IMR-90 (cell line): Measurements from ENCODE around the gene KAZN. TPM values are rescaled to one million over a fixed set of nuclear protein-coding genes. Genes with fewer than 3 reads are reported as not detected.

Experiments
- ATAC-seq: fragments of 200-7000 bp; cut with Tn5 transposase; 2 replicates; pipeline ENCODE4 v1.9.1; 2020; ENCODE audit warnings: low read depth, mild to moderate bottlenecking, moderate library complexity
- BruUV-seq: library from RNA; stranded (reverse); fragments of 400-500 nt; replicated peaks from 2 replicates; lab custom pipeline; 2021; lab: Mats Ljungman, UMichigan
- CTCF ChIA-PET: fragments of 300-600 bp; formaldehyde crosslinking; extraction: SDS; loops from one replicate; lab custom pipeline; 2021; ENCODE audit warnings: antibody characterized with exemption; lab: Yijun Ruan, JAX
- POLR2A ChIA-PET: fragments of 300-600 bp; sonication (Branson Sonifier 250); formaldehyde crosslinking; loops from one replicate; lab custom pipeline; 2022; ENCODE audit warnings: antibody characterized with exemption; ENCODE audit not compliant: unreplicated experiment; lab: Charles Lee
- DNase-seq: peaks from one replicate; pipeline ENCODE4 v3.0.0; 2013
- H2AFZ ChIP-seq: replicated peaks from 2 replicates; pipeline ENCODE3; 2013; ENCODE audit warnings: low read length, mild to moderate bottlenecking; ENCODE audit not compliant: poor library complexity
- H2AK5ac ChIP-seq: 2 replicates; pipeline ENCODE4 v1.6.1; 2013; ENCODE audit warnings: low read depth, low read length, inconsistent platforms
- H2AK9ac ChIP-seq: replicated peaks from 2 replicates; pipeline ENCODE3; 2013; ENCODE audit warnings: mild to moderate bottlenecking, low read depth, low read length, moderate library complexity; ENCODE audit not compliant: poor library complexity
- H2BK120ac ChIP-seq: 2 replicates; pipeline ENCODE4 v1.6.1; 2013; ENCODE audit warnings: low read depth, low read length, inconsistent platforms
- H2BK15ac ChIP-seq: 3 replicates; pipeline ENCODE4 v1.6.1; 2013; ENCODE audit warnings: low read depth, low read length, inconsistent platforms
- H2BK20ac ChIP-seq: 2 replicates; pipeline ENCODE4 v1.6.1; 2013; ENCODE audit warnings: low read depth, mild to moderate bottlenecking, inconsistent platforms, low read length, moderate library complexity
- H2BK5ac ChIP-seq: 2 replicates; pipeline ENCODE4 v1.6.1; 2013; ENCODE audit warnings: mild to moderate bottlenecking, low read depth, low read length, inconsistent platforms; ENCODE audit not compliant: poor library complexity, severe bottlenecking
- H3K14ac ChIP-seq: replicated peaks from 2 replicates; pipeline ENCODE4 v1.6.1; 2013; ENCODE audit warnings: low read depth, low read length, inconsistent platforms
- H3K18ac ChIP-seq: 2 replicates; pipeline ENCODE4 v1.6.1; 2013; ENCODE audit warnings: low read depth, low read length, control low read depth
- H3K23ac ChIP-seq: 2 replicates; pipeline ENCODE4 v1.6.1; 2013; ENCODE audit warnings: low read depth, low read length, inconsistent platforms
- H3K27ac ChIP-seq: 2 replicates; pipeline ENCODE4 v1.5.1; 2013; ENCODE audit warnings: mild to moderate bottlenecking, control low read depth, low read length; ENCODE audit not compliant: insufficient read depth
- H3K27me3 ChIP-seq: 2 replicates; pipeline ENCODE4 v1.6.1; 2013; ENCODE audit warnings: low read length; ENCODE audit not compliant: control insufficient read depth, insufficient read depth
- H3K36me3 ChIP-seq: 2 replicates; pipeline ENCODE4 v1.6.1; 2013; ENCODE audit warnings: low read length, mixed read lengths; ENCODE audit not compliant: control insufficient read depth, insufficient read depth
- H3K4ac ChIP-seq: 2 replicates; pipeline ENCODE4 v1.6.1; 2013; ENCODE audit warnings: low read depth, low read length, inconsistent platforms
- H3K4me1 ChIP-seq: 2 replicates; pipeline ENCODE4 v1.6.1; 2013; ENCODE audit warnings: low read length, mixed read lengths; ENCODE audit not compliant: control insufficient read depth, insufficient read depth
- H3K4me2 ChIP-seq: 2 replicates; pipeline ENCODE4 v1.6.1; 2013; ENCODE audit warnings: low read depth, mild to moderate bottlenecking, control low read depth, low read length, moderate library complexity
- H3K4me3 ChIP-seq: 2 replicates; pipeline ENCODE4 v1.5.1; 2013; ENCODE audit warnings: low read depth, mild to moderate bottlenecking, control low read depth, low read length, moderate library complexity; ENCODE audit not compliant: insufficient read depth
- H3K56ac ChIP-seq: 2 replicates; pipeline ENCODE4 v1.6.1; 2013; ENCODE audit warnings: low read length, inconsistent platforms; ENCODE audit not compliant: insufficient read depth; ENCODE audit errors: extremely low read depth
- H3K79me1 ChIP-seq, 2 experiments: 2 replicates each; pipeline ENCODE4 v1.6.1; 2013; ENCODE audit warnings: low read length in 2 of 2, inconsistent platforms in 1 of 2, low read depth in 1 of 2
- H3K9ac ChIP-seq: 2 replicates; pipeline ENCODE4 v1.6.1; 2013; ENCODE audit warnings: low read depth, low read length, control low read depth
- H3K9me1 ChIP-seq: 2 replicates; pipeline ENCODE4 v1.6.1; 2013; ENCODE audit warnings: low read length, inconsistent platforms; ENCODE audit not compliant: insufficient read depth
- H3K9me3 ChIP-seq: 2 replicates; pipeline ENCODE4 v1.6.1; 2013; ENCODE audit warnings: low read length; ENCODE audit not compliant: control insufficient read depth, insufficient read depth
- H4K20me1 ChIP-seq: 2 replicates; pipeline ENCODE4 v1.6.1; 2013; ENCODE audit warnings: low read length, inconsistent platforms; ENCODE audit not compliant: insufficient read depth
- H4K5ac ChIP-seq: 2 replicates; pipeline ENCODE4 v1.6.1; 2013; ENCODE audit warnings: mild to moderate bottlenecking, low read depth, low read length, control low read depth
- H4K8ac ChIP-seq, 2 experiments: 2 replicates each; pipeline ENCODE4 v1.6.1; 2013; ENCODE audit warnings: low read depth in 2 of 2, low read length in 2 of 2, control low read depth in 1 of 2, inconsistent platforms in 1 of 2
- H4K91ac ChIP-seq: 2 replicates; pipeline ENCODE4 v1.6.1; 2013; ENCODE audit warnings: low read depth, low read length, inconsistent platforms; ENCODE audit not compliant: insufficient read depth
- BHLHE40 ChIP-seq: fragments of 150-350 bp; IDR thresholded peaks from 2 replicates; pipeline ENCODE4 v1.6.1; 2016; ENCODE audit warnings: mild to moderate bottlenecking, low read depth, low read length
- CHD1 ChIP-seq: IDR thresholded peaks from 2 replicates; pipeline ENCODE4 v1.6.1; 2012; ENCODE audit warnings: low read depth, low read length, improper control_type of control experiment
- CTCF ChIP-seq: conservative IDR thresholded peaks from 2 replicates; pipeline ENCODE4 v1.5.1; 2012; ENCODE audit warnings: mild to moderate bottlenecking, low read depth, low read length, improper control_type of control experiment
- ELK1 ChIP-seq: fragments of 150-350 bp; IDR thresholded peaks from 2 replicates; pipeline ENCODE4 v1.6.1; 2016; ENCODE audit warnings: low read depth, mild to moderate bottlenecking, low read length, moderate library complexity, borderline replicate concordance
- MAFK ChIP-seq: IDR thresholded peaks from 2 replicates; pipeline ENCODE4 v1.6.1; 2012; ENCODE audit warnings: low read depth, low read length, improper control_type of control experiment
- MXI1 ChIP-seq: IDR thresholded peaks from 2 replicates; pipeline ENCODE4 v1.6.1; 2012; ENCODE audit warnings: low read depth, mild to moderate bottlenecking, low read length, moderate library complexity, borderline replicate concordance
- NFE2L2 ChIP-seq: fragments of 150-350 bp; IDR thresholded peaks from 2 replicates; pipeline ENCODE4 v1.6.1; 2016; ENCODE audit warnings: low read depth, mild to moderate bottlenecking, low read length
- POLR2A ChIP-seq: IDR thresholded peaks from 2 replicates; pipeline ENCODE4 v1.6.1; 2012; ENCODE audit warnings: mild to moderate bottlenecking, low read depth, low read length
- RAD21 ChIP-seq: IDR thresholded peaks from 2 replicates; pipeline ENCODE4 v1.6.1; 2012; ENCODE audit warnings: low read length, improper control_type of control experiment
- RFX5 ChIP-seq: IDR thresholded peaks from 2 replicates; pipeline ENCODE4 v1.8.0; 2012; ENCODE audit warnings: low read depth, mild to moderate bottlenecking, low read length, moderate library complexity
- SMC3 ChIP-seq: fragments of 150-350 bp; IDR thresholded peaks from 2 replicates; pipeline ENCODE4 v1.6.1; 2016; ENCODE audit warnings: low read depth, mild to moderate bottlenecking, antibody characterized with exemption, low read length, moderate library complexity
- USF2 ChIP-seq: fragments of 150-350 bp; IDR thresholded peaks from 2 replicates; pipeline ENCODE4 v1.6.1; 2017; ENCODE audit warnings: mild to moderate bottlenecking, antibody characterized with exemption, low read length, low read depth
- WGBS, 2 experiments: methylation state at CpG; one replicate each; pipeline versions ENCODE4 v1.1.5 to v1.1.7; 2013; ENCODE audit warnings: missing lambda C conversion rate in 2 of 2; ENCODE audit not compliant: insufficient read length in 1 of 2; ENCODE audit errors: extremely low coverage in 2 of 2; 5-methylcytosine and 5-hydroxymethylcytosine counted together
- dilution Hi-C: fragments of 300-500 bp; cut with HindIII; formaldehyde crosslinking; loops from one replicate; pipeline ENCODE4 v1.14.3; 2018; ENCODE audit warnings: low sequenced_read_pairs; ENCODE audit not compliant: unreplicated experiment
- in situ Hi-C: fragments of 300-500 bp; cut with MboI; formaldehyde crosslinking; loops from 3 replicates; pipeline ENCODE4 v1.14.3; 2019; ENCODE audit warnings: low sequenced_read_pairs, inconsistent platforms, mixed read lengths
- intact Hi-C: fragments of 100-400 bp; cut with micrococcal nuclease; formaldehyde crosslinking; loops from 2 replicates; pipeline ENCODE4 v1.10.0; 2022
- polyA plus RNA-seq, 3 experiments: library from polyadenylated mRNA; depleted of rRNA; stranded (reverse); fragments of >200 nt; gene quantifications; 2 replicates each; pipeline ENCODE4 v1.2.3, GENCODE V29; 2012; ENCODE audit warnings: low replicate concordance in 1 of 3
- total RNA-seq: library from RNA; depleted of rRNA; stranded (reverse); fragments of >200 nt; gene quantifications from 2 replicates; pipeline ENCODE4 v1.2.3, GENCODE V29; 2012

KAZN gene
- total and polyA plus RNA-seq, 2 of the 4 experiments (the other 2 are of a cell fraction) = 5.2 to 10.5 TPM

GRCh38 chr1:14907416-14907815, 308.9 kb downstream of the KAZN start:
- 0 out of 2 replicates have a peak, but pooled peaks cover 1% of the 10 kb centered on the region for H3K27me3 ChIP-seq
- H2BK5ac ChIP-seq = no peak overlapping the region
- H2AK5ac ChIP-seq = no peak overlapping the region
- 74% methylated on average over 5 of the region's 5 CpGs; no CpG with 5 or more reads in 1 of the 2 experiments for WGBS, 2 experiments
- peak overlapping the region; percentile 28 for H2AK9ac ChIP-seq
- intact Hi-C loops (no loop called here), dilution Hi-C loops (no loop called here), in situ Hi-C loops (no loop called here)
- no peak overlapping the region for H2BK120ac ChIP-seq
- DNase-seq = no peak
- no peak overlapping the region for H4K91ac ChIP-seq
- no peak overlapping the region for H3K27ac ChIP-seq
- H3K4me1 ChIP-seq = peaks cover 2% of the 10 kb centered on the region; the same call in 1 of the 2 replicates
- H3K9me1 ChIP-seq = no peaks in the 10 kb centered on the region
- no peaks in the 10 kb centered on the region for H3K36me3 ChIP-seq
- H3K9me3 ChIP-seq = no peaks in the 10 kb centered on the region
- no peak for TF ChIP-seq NFE2L2
- TF ChIP-seq MAFK = no peak
- TF ChIP-seq CHD1 = no peak
- TF ChIP-seq CTCF = no peak
- no peak for TF ChIP-seq BHLHE40
- no peak for TF ChIP-seq MXI1
- no peak for TF ChIP-seq SMC3
- no peak for TF ChIP-seq RFX5
- no peak for TF ChIP-seq USF2
- TF ChIP-seq POLR2A = no peak
- TF ChIP-seq ELK1 = no peak
- TF ChIP-seq RAD21 = no peak
- H3K79me1 ChIP-seq = no peaks in the 10 kb centered on the region
- H3K9ac ChIP-seq = no peak overlapping the region
- H3K4me2 ChIP-seq = no peak overlapping the region
- no peak overlapping the region for H4K5ac ChIP-seq
- H4K8ac ChIP-seq = no peak overlapping the region
- H3K18ac ChIP-seq = no peak overlapping the region
- BruUV-seq = no TSS peak
- peak overlapping the region; percentile 58 for H2AFZ ChIP-seq
- H3K4me3 ChIP-seq = no peak overlapping the region
- H3K14ac ChIP-seq = no peak overlapping the region
- CTCF ChIA-PET = interaction anchor here (0.8 to 1.0 kb wide), 2 partner anchors 11 to 118 kb away, joined by 3 to 4 read pairs; no protein-coding TSS in a partner anchor
- POLR2A ChIA-PET = no interaction called here
- no peak for ATAC-seq
- no peaks in the 10 kb centered on the region for H4K20me1 ChIP-seq
- H3K4ac ChIP-seq = no peak overlapping the region
- H3K56ac ChIP-seq = no peak overlapping the region
- H2BK15ac ChIP-seq = no peak overlapping the region
- no peak overlapping the region for H2BK20ac ChIP-seq
- no peak overlapping the region for H3K23ac ChIP-seq
